ENCODE measurements around the gene ANKRD9. TPM values are rescaled to one million over a fixed set of nuclear protein-coding genes. Genes with fewer than 3 reads are reported as not detected.

The ANKRD9 gene
- total RNA-seq, 1 experiment from 2014 or later: 29.8 TPM

DNA sequence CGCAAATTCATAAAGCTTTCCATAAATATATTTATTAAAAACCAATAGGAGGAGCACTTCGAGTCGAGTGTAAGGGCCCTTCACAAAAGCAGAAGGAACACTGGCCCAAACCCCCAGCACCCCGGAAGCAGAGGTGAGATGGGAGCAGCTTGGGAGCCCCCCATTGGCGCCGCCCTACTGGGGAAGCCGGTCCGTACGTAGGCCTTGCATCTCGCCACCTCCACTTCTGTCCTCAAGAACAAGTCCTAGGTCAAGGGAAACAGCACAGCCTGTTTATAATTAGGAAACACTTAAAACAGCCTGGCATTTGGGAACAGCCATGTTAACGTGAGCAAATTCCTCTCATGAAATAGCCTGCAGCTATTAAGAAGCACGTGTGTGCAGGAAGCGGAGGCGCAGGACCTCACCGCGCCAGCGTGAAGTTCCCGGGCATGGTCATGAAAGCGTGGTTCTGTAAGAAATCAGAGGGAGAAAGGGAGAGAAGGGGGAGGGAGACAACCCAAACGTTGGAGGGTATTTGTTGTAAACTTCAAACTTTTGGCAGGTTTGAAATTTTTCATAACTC, 7.7 kb downstream of the ANKRD9 start:
- Histone ChIP-seq H4K8ac (replicated peaks; ENCODE audit: insufficient read length, low read depth, low read length) (no peak overlapping the region), H3K4me2 (ENCODE audit: insufficient read depth, insufficient read length, low read length) (no peak overlapping the region), H3K18ac (ENCODE audit: insufficient read length, low read depth, low read length) (no peak overlapping the region), H2BK20ac (ENCODE audit: low read depth, low read length, poor library complexity, severe bottlenecking) (no peak overlapping the region), H3K9ac (ENCODE audit: extremely low read depth, insufficient read length, low read length) (no peak overlapping the region), H4K20me1 (ENCODE audit: control insufficient read depth, insufficient read depth, insufficient read length) (no peaks in the 10 kb centered on the region), H3K4ac (ENCODE audit: low read depth, low read length) (no peak overlapping the region), H3K4me1 (ENCODE audit: insufficient read depth, low read length) (no peaks in the 10 kb centered on the region), H3K23me2 (ENCODE audit: insufficient read length, low read depth, low read length, poor library complexity, severe bottlenecking) (no peaks in the 10 kb centered on the region), H2AK5ac (ENCODE audit: insufficient read length, low read length) (no peak overlapping the region), H3K56ac (ENCODE audit: insufficient read length, low read depth, low read length) (no peak overlapping the region), H2AFZ (ENCODE audit: low read length) (no peak overlapping the region), H2BK120ac (ENCODE audit: low read depth, low read length, poor library complexity, severe bottlenecking) (no peak overlapping the region), H4K91ac (ENCODE audit: insufficient read length, low read depth, low read length) (no peak overlapping the region), H3K79me2 (ENCODE audit: insufficient read depth, low read length) (no peaks in the 10 kb centered on the region), H3K27me3 (ENCODE audit: insufficient read depth, low read length) (no peaks in the 10 kb centered on the region), H3K27ac (ENCODE audit: insufficient read length, low read depth, low read length) (no peak overlapping the region), H3K14ac (ENCODE audit: insufficient read depth, low read length) (no peak overlapping the region), H3K9me3 (ENCODE audit: control insufficient read depth, low read depth, low read length) (no peaks in the 10 kb centered on the region), H3K79me1 (ENCODE audit: insufficient read depth, low read depth, low read length, poor library complexity, severe bottlenecking) (no peaks in the 10 kb centered on the region), H2BK5ac (ENCODE audit: insufficient read length, low read length) (no peak overlapping the region), H2BK15ac (ENCODE audit: low read depth, low read length) (no peak overlapping the region), H3T11ph (ENCODE audit: low read length) (no peak overlapping the region), H4K5ac (ENCODE audit: insufficient read length, low read depth, low read length) (no peak overlapping the region), H2BK12ac (ENCODE audit: insufficient read length, low read depth, low read length) (no peak overlapping the region), H3K23ac (ENCODE audit: insufficient read length, low read depth, low read length) (no peak overlapping the region)
- peaks cover 1% of the 10 kb centered on the region; the same call in 1 of the 2 replicates for H3K27me3 Mint-ChIP-seq (ENCODE audit: low read depth)
- H3K27ac Mint-ChIP-seq: peak overlapping the region in 2 of 3 experiments; percentile 5 to 27; a peak in 4 of 7 replicates
- TF ChIP-seq, protein P1, sequence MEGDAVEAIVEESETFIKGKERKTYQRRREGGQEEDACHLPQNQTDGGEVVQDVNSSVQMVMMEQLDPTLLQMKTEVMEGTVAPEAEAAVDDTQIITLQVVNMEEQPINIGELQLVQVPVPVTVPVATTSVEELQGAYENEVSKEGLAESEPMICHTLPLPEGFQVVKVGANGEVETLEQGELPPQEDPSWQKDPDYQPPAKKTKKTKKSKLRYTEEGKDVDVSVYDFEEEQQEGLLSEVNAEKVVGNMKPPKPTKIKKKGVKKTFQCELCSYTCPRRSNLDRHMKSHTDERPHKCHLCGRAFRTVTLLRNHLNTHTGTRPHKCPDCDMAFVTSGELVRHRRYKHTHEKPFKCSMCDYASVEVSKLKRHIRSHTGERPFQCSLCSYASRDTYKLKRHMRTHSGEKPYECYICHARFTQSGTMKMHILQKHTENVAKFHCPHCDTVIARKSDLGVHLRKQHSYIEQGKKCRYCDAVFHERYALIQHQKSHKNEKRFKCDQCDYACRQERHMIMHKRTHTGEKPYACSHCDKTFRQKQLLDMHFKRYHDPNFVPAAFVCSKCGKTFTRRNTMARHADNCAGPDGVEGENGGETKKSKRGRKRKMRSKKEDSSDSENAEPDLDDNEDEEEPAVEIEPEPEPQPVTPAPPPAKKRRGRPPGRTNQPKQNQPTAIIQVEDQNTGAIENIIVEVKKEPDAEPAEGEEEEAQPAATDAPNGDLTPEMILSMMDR (conservative IDR thresholded peaks at IDR 0.05): peak; percentile 64
- peak; percentile 47 for DNase-seq
- no CpG with 5 or more reads among the region's 20 CpGs for WGBS (ENCODE audit: extremely low coverage, insufficient read length, low lambda C conversion rate)
- H3K4me3 Mint-ChIP-seq: no peak overlapping the region
- peaks cover 7 to 18% (median 11%) of the 10 kb centered on the region in 3 experiments; a peak in 6 of 7 replicates for H3K36me3 Mint-ChIP-seq (ENCODE audit: insufficient read depth in 1 of 3, low read depth in 3 of 3)
- peaks cover 0 to 3% of the 10 kb centered on the region in 2 experiments; a peak in 1 of 4 replicates for H3K4me1 Mint-ChIP-seq
- no peaks in the 10 kb centered on the region for H3K9me3 Mint-ChIP-seq

Measured in H9 (cell line).